SK-MEL-5 (cell line): Measurements from ENCODE around the gene GIMAP2. TPM values are rescaled to one million over a fixed set of nuclear protein-coding genes. Genes with fewer than 3 reads are reported as not detected.
"Not testable (repeated sequence)": the region's sequence is repeated elsewhere in the genome, so short reads cannot be mapped to it uniquely, and the experiment has no call there.

Experiments used
- DNase-seq: peaks from one replicate; pipeline ENCODE4 v3.0.0-alpha.2; 2016; ENCODE audit warnings: low read depth, low spot score
- in situ Hi-C: cut with HindIII; loops from 2 replicates; pipeline ENCODE4 v1.10.0; 2016; ENCODE audit warnings: low sequenced_read_pairs, high pct_unique_total_duplicates, low pct_unique_long_range_greater_than_20kb
- total RNA-seq: library from RNA; depleted of rRNA; stranded (reverse); fragments of >200 nt; shearing (Covaris generic); gene quantifications from 2 replicates; pipeline ENCODE4 v1.2.3, GENCODE V29; 2014

The GIMAP2 gene
- total RNA-seq, 1 experiment from 2014 or later = 13.5 TPM

DNA sequence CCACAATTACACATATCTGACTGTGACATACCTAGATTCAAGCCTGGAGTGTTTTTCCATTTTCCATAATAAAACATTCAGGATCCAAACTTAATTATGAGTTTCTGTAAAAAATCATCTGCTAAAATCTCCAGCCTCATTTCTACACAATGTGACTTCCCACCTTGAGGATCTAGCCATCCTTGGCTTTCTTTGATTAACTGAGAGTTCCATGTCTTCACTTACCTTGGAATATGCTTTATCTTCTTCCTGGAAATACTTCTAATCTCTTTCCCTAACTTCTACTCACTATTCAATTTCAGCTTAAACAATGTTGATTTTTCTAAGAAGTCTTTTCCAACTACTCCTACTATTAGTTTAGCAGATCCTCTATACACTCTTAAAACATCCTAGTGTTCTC is 16.5 kb upstream of the GIMAP2 start:
- in situ Hi-C loops = no loop called here
- DNase-seq = no peak

DNA sequence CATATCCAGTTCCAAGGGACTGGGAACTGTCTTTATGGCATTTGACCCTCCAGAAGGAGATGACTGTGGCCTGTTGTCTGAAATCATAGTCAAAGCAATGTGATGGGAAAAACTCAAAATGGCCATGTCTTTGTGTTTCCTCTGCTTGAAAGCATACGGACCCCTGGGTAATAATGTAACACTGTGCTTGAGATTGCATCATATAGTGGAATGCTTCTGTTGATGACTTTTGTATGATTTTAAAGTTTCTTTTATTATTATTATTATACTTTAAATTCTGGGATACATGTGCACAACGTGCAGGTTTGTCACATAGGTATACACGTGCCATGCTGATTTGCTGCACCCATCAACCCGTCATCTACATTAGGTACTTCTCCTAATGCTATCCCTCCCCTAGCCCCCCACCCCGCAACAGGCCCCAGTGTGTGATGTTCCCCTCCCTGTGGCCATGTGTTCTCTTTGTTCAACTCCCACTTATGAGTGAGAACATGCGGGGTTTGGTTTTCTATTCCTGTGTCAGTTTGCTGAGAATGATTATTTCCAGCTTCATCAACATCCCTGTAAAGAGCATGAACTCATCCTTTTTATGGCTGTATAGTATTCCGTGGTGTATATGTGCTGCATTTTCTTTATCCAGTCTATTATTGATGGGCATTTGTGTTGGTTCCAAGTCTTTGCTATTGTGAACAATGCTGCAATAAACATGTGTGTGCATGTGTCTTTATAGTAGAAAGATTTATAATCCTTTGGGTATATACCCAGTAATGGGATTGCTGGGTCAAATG is 13.5 kb upstream of the GIMAP2 start:
- in situ Hi-C loops, DNase-seq: not testable (repeated sequence)

DNA sequence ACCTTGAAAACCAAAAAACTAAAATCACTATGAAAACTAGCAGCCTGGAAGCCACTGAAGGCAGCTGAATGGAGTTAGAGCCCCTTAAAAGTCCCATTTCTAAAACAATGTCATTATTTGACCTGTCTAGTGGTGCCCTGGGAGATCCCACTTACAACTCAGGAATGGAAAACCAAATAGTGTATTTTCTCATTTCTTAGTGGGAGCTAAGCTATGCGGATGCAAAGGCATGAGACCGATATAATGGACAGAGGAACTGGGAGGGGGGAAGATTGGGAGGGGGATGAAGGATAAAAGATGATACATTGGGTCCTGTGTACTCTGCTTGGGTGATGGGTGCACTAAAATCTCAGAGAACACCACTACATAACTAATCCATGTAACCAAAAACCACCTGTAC is 9.8 kb upstream of the GIMAP2 start:
- DNase-seq = no peak
- in situ Hi-C loops = no loop called here

DNA sequence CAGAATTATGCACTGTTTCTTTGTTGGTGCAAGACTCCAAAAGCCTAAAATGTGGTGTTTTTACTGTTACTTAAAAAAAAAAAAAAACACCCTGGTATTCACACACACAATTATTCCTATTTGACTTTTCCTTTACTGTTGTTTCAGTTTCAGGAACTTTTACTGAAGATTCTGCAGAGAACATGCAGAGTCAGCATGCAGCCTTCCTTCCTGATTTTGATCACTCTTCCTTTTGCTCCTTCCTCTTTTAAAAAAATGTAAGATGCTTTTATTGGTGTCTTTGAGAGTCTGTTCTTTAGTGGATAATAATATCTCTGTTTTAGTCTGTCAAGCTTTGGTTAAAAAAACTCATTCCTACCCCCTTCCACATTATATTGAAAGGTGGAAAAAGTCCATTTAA is 9.2 kb upstream of the GIMAP2 start:
- DNase-seq, in situ Hi-C loops: not testable (repeated sequence)

DNA sequence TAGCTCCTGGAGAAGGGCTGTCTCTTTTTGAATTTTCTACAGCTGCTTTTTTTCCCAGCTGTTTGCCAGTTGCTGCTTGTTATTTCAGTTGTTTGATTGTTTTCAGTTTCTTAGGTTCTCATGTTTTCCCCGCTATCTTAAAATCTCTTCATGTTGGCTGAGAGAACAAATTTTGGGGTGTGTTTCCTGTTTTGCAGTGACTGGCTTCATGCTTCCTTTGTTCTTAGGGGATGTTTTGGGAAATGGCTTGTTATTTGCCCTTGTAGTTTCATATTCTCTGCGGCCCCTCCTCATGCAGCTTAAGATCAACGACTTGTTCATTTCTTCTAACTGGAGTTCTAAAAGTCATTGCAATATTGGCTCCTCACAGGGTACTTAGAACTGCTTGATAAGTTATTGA is 8.7 kb upstream of the GIMAP2 start:
- in situ Hi-C loops, DNase-seq: not testable (repeated sequence)

DNA sequence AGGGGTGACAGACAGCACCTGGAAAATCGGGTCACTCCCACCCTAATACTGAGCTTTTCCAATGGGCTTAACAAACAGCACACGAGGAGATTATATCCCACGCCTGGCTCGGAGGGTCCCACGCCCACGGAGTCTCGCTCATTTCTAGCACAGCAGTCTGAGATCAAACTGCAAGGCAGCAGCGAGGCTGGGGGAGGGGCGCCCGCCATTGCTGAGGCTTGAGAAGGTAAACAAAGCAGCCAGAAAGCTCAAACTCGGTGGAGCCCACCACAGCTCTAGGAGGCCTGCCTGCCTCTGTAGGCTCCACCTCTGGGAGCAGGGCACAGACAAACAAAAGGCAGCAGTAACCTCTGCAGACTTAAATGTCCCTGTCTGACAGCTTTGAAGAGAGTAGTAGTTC is 6.9 kb upstream of the GIMAP2 start:
- in situ Hi-C loops, DNase-seq: not testable (repeated sequence)

DNA sequence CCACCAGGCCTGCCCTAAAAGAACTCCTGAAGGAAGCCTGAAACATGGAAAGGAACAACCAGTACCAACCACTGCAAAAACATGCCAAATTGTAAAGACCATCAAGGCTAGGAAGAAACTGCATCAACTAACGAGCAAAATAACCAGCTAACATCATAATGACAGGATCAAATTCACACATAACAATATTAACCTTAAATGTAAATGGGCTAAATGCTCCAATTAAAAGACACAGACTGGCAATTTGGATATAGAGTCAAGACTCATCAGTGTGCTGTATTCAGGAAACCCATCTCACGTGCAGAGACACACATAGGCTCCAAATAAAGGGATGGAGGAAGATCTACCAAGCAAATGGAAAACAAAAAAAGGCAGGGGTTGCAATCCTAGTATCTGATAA is 5.1 kb upstream of the GIMAP2 start:
- DNase-seq, in situ Hi-C loops: not testable (repeated sequence)

DNA sequence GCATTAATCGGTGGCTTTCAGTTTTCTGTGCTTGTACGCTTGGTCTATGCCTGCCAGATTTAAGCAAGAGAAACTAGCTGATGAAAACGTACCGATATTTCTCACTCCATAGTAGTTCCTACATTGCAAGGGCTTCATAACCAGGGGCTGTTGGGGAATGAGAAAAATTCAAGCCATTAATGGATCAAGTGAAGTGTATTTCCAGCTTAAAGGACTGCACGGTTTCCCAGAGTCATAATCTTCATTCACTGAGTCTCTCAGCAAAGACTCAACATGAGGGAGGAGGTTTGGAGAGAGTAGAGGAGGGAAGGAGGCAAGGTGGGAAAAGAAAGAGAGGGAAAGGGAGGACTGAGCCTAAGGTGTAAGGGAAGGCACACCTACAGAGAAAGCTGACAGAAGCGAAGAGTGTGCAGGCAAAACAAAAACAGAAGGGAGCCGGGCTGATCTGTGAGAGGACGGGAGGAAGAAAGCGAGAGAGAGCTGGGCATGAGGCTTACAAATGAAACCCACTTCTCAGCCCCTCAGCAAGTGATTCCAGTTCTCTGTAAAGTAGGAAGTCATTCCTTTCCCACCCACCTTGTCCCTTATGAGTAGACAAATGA is 625 bp downstream of the GIMAP2 start:
- peak; percentile 9 for DNase-seq
- in situ Hi-C loops = no loop called here

DNA sequence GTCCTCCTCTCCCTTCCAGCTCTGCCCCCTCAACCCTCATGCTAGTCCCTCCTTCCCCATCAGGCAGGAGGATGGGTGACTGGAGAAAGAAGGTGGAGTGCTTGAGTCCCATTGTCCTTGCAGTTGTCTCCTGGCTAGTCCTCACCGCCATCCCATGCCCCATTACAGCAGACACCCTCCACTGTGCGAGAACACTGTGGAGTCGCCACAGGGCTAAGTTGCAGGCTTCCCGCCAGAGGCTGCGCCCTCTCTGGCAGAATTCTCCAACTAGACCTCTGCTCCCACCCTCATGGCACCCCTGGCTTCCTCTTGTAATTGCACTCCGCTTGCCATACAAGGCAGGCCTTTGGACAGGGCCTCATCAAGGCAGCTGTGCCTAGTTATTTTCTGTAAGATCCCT is 3.1 kb downstream of the GIMAP2 start:
- DNase-seq = no peak
- in situ Hi-C loops = no loop called here

DNA sequence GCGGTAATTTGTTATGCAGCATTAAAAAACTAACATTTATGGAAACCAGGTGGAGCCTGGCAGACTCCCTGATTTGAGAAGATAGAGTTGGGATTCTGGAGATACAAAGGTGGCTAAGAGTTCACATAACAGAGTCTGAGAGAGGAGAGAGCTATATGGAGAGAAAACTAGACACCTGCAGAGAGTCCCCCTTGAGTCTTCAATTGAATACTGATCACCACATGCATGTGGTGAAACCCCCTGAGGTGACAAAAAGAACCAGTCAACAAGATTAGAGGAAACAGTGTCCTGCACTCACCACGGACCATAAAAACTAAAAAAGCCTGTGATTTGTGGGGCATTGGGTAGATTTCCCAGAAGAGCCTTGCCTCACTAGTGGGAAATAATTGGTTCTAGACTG is 10.1 kb downstream of the GIMAP2 start:
- DNase-seq = no peak

DNA sequence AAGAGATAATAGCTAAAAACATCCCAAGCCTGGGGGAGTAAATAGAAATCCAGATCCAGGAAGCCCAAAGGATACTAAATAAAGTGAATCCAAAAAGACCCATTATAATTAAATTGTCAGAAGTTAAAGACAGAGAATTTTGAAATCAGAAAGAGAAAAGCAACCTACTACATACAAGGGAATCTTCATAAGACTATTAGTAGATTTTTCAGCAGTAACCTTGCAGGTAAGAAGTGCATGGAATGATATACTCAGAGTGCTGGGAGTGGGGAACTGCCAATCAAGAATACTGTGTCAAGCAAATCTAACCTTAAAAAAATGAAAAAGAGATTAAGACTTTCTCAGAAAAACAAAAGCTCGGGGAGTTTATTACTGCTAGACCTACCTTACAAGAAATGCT is 17.7 kb downstream of the GIMAP2 start:
- in situ Hi-C loops = no loop called here
- DNase-seq = no peak

More for the DNA sequence above, 10.1 kb downstream of the GIMAP2 start:
- in situ Hi-C loops = no loop called here

DNA sequence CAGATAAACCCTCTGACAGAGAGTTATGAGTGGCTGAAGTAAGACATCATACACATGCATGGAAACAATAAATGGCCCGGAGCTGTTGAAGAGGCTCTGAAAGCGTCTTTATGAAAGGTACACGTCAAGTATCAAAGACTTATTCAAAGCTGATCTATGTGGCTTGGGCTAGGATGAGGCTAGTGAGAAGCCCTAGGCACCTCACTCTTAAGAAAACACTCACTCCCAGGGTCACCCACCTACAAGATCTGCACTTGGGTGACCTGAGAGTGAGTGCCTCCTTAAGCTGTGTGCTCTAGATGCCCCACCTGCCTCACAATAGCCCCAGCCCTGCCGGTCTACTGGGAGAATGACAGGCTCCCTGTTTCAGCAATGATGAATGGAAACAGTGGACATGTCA is 29.8 kb downstream of the GIMAP2 start:
- DNase-seq = peak; percentile 20
- in situ Hi-C loops = no loop called here

DNA sequence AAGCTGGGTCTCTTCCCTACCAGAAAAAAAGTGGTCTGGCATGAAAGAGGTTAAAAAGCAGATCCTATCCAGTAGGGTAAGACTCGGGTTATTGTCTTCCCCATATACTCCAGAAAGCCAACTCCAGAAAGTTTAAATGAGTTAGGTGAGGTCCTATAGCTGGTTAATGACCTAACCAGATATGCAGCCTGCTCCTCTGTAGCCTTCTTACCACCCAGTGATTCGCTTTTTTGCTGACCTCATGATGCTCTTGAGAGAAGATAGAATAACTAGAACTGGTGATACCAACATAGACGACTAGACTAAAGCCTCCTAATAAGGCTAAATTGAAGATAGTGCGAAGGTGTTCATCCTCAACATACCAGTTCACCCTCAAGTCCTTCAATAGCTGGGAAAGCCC is 30.2 kb downstream of the GIMAP2 start:
- in situ Hi-C loops = no loop called here
- DNase-seq = no peak

DNA sequence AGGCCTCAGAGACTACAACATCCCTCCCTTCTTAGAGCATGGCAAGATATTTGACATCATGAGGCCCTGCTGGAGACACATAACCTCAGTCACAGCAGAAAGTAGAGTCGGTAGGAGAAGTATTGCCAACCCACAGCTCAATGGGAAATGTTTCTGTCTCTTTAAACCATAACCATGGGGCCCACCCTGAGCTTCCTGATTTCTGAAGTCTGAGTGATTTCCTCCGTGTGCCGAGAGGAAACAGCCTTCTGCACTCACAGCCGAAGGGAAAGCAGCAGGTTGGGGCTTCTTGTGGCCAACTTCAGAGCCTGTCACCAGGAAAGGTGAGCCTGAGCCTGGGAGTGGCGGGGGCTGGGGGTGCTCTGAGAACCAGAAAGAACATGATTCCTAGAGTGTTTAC is 30.9 kb downstream of the GIMAP2 start, which contains the start of gene GIMAP1:
GIMAP1 (plus strand) TSS at position 246 of the 400 bp plus-strand sequence. CDS start 2,435 bp downstream, outside the sequence.
- DNase-seq = no peak
- in situ Hi-C loops = no loop called here

DNA sequence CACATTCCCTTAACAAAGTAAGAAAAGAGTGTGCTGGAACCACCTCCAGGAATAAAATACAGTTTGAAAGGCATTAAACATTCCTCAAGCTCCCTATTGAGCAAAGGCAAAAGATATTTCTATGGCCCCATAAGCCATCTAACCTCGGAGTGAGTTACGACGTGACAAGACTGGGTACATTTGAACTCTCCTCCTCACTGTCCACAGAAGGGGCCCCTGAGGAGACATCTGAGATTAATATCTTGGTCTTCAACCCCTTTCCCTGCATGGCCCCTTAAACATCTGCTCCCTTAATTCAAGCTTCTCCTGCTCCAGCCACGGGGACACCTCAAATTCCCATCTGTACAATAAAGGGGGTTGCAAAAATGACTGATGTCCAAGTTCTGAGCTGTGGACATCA is 31.4 kb downstream of the GIMAP2 start:
- in situ Hi-C loops = no loop called here
- no peak for DNase-seq

DNA sequence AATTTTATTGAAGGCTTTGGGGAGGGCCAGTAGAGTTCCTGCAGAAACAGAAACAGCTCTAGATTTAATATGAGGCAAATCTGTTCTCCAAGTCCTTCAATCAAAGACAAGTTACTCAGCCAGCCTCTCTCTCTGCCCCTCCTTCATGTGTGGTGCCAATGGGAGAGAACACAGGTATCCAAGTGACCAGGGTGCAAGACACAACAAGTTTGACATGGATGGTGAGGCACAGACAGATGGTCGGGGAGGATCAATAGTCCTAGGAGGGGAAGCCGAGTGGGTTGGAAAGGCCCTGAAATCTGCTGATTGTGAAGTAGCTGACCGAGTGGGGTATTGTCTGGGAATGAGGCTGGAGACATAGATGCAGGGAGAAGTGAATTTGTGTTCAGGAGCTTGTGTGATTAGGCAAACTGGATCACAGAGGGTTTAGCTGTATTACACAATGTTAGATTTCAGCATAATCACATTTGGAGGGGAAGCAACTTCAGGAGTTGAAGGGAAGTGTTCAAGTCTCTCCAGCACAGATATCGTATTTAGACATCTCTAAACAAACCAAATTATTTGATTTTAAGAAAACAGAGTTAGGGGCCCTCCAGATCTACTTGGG is 32.4 kb downstream of the GIMAP2 start:
- no peak for DNase-seq
- in situ Hi-C loops = no loop called here

DNA sequence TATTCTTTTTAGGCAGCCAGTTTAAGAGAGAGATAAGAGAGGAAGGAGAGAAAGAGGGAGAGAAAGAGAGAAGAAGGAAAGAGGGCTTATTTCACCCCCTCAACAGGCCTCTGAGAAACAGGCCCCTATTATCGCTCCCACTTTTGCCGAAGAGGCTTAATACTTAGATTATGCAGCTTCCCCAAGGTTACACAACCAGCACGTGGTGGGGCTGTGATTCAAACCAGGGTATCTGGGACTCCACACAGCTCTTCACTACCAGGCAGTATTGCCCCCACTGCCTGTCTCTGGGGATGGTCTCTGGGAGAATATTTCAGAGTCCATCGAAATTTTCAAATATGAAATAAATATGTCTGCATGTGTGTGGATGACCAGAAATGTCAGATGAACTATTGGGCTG is 33.9 kb downstream of the GIMAP2 start:
- DNase-seq = no peak
- in situ Hi-C loops = no loop called here

DNA sequence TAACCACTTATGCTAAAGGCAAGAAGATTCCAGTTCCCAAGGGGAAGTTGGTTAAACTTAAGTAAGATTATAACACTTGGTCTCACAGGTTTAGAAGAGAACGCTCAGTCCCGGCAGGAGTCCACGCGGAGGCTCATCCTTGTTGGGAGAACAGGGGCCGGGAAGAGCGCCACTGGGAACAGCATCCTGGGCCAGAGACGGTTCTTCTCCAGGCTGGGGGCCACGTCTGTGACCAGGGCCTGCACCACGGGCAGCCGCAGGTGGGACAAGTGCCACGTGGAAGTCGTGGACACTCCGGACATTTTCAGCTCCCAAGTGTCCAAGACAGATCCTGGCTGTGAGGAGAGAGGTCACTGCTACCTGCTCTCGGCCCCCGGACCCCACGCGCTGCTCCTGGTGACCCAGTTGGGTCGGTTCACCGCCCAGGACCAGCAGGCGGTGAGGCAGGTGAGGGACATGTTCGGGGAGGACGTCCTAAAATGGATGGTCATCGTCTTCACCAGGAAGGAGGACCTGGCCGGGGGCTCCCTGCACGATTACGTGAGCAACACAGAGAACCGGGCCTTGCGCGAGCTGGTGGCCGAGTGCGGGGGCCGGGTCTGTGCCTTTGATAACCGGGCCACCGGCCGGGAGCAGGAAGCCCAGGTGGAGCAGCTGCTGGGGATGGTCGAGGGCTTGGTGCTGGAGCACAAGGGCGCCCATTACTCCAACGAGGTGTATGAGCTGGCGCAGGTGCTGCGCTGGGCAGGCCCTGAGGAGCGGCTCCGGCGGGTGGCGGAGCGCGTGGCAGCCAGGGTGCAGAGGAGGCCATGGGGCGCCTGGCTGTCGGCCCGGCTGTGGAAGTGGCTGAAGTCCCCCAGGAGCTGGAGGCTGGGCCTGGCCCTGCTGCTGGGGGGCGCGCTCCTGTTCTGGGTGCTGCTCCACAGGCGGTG is 34.7 kb downstream of the GIMAP2 start:
- in situ Hi-C loops = no loop called here
- DNase-seq = no peak
